NCI-H146 (cell line): Measurements from ENCODE around the gene ARHGAP31.
A peak's percentile ranks its signal among the peaks of the same experiment; 100 is the strongest.
"Not testable (repeated sequence)": the region's sequence is repeated elsewhere in the genome, so short reads cannot be mapped to it uniquely, and the experiment has no call there.

ENCODE experiments used
- DNase-seq: peaks from one replicate; lab custom pipeline; 2025; lab: John Stamatoyannopoulos, UW

Gene ARHGAP31

DNA sequence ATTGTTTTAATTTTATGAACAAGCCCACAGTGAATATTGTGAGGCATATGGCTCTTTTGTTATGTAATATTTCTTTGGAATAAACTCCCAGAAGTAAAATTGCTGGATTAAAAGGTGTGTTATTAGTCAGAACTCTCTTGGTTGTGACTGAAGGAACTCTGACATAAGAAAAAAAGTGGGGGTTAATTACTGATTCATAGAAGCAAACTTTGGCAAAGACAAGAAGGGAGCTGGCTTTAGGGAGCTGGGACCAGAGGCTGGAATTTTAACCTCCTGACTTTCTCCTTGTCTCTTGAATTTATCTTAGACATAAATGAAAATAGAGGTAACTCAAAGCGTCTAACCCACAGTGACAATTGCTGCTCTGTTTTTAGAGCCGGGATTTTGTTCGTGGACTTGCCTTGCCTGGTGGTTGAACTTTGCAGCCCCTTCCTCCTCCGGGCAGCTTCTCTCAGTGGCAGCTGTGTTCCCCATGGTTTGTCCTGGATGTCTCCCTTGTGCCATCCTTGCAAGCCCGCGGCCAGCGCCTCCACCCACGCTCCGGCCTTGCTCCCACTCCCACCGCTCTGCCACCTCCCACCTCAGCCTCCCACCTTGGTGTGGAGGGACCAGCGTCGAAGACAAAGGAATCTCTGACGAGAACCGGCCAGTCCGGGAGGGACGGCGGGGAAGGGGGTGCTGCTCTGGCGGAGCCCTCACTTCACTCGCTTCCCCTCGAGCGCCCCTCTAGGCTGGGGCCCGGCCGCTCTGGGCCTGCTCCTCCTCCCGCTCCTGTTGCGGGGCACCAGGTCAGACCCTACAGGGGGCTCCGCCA, 28.0 kb downstream of the ARHGAP31 start:
- peak; percentile 71 for DNase-seq

DNA sequence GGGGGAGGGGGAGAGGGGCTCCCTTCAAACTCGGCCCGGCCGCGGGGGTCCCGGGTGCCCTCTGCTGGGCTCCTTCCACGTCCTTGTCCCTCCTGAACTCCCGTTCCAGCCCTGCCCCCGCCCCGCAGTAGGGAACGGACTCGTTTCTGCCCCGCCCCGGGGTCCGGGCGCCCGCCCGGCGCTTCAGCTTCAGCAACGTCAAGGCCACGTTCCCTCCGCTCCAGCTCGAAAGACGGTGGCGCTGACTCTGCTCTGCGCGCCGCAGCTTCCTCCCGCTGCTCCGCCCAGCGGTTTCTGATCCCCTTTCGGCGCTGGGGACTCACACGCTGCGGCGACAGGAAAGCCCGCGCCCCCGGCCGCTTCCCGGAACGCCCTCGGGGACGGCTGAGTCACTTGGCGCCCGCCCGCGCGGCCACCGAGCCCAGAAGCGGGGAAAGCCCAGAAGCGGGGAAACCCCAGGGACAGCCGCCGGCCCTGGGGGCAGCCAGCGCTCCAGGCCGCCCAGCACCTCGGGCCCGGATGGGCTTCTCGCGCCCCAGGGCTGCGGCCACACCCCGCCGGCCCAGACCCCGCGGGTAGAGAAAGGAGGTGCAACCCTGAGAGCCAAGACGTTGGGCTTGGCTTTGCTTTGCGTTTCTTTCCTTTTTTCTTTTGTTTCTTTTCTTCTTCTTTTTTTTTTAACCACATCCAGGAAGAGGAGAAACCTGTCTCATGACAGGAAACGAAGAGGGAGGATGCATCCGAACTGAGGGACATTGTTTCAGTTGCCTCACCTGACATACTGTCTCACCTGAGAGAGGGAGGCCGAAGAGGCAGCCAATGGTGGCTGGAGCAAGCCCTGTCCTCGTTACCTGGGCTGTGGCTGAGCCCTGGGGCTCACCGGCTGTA, 28.9 kb downstream of the ARHGAP31 start:
- DNase-seq = peak; percentile 90

- no peak for DNase-seq
Measured at GRCh38 chr3:119323723-119324085, 29.5 kb downstream of the ARHGAP31 start.

DNA sequence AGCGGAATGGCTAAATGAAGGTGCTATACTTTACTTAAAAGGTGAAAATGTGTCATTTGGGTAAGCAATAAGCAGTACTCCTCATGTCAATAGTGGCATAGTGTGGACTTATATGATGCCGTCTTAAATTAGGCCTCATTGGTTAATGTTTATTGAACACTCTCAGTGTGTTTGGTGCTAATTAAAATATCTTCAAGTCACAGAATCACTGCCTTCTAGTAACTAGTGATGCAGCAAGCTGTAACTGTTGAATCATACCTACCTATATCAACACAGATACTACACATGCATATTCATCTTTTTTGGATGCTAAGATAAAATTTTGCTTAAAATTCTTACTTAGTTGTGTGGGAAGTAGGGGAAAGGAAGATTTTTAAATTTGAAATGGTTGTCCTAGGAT, 30.7 kb downstream of the ARHGAP31 start:
- no peak for DNase-seq

- DNase-seq = no peak
Measured at GRCh38 chr3:119326976-119327375, 32.8 kb downstream of the ARHGAP31 start.

DNA sequence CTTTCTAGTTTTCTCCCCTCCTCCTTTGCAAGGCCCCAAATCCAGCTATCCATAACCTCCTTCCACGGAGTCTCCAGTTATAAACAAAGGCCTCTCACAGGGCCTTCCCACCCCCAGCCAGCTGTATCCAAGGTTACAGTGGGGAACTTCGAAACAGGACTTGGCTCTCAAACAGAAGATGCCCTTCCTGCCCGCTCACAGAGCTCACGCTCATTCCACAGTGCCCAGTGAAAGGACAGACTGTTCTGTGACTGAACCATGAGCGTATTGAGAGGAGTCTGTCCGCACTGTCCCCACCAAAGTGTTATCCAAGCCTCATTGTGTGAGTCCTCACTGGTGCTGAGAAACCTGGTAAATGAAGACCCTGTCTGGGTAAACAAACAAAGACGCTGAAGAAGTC, 35.4 kb downstream of the ARHGAP31 start:
- DNase-seq = no peak

DNA sequence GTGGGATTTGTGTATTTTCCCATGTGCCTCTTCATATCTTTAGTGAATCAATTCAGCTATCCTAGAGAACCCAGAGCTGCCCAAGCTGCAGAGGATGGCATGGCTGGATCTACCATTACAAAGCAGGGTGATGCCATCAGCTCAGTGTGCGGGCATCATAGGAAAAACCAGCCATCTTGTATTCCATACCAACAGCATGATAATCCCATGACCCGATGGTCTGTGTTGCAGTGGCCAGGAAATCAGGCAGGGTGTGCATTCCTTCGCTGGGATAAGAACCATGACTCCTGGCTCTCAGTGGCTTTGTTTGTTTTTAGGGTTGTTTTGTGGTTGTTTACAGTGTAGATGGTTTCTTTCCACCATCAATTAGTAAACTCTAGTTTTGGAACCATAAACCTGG, 36.0 kb downstream of the ARHGAP31 start:
- DNase-seq = no peak

- no peak for DNase-seq
Measured at GRCh38 chr3:119330858-119331257, 36.7 kb downstream of the ARHGAP31 start.

DNA sequence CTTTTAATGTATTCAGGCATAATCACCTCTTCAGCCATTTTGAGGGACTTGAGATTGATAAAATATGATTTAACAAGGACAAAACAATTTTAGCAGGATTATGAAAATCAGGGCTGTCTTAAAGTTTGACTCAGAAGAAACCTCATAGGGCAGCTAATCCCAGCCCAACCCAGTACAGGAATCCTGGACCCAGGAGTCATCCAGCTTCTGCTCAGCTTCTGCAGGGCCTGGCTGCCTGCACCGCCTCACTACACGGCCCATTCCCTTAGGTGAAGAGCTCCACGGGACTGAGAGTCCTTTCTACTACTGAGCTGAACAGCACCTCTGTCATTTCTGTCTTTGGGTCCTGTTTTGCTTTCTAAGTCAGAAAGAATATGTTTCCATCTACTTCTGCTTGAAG, 37.5 kb downstream of the ARHGAP31 start:
- no peak for DNase-seq

DNA sequence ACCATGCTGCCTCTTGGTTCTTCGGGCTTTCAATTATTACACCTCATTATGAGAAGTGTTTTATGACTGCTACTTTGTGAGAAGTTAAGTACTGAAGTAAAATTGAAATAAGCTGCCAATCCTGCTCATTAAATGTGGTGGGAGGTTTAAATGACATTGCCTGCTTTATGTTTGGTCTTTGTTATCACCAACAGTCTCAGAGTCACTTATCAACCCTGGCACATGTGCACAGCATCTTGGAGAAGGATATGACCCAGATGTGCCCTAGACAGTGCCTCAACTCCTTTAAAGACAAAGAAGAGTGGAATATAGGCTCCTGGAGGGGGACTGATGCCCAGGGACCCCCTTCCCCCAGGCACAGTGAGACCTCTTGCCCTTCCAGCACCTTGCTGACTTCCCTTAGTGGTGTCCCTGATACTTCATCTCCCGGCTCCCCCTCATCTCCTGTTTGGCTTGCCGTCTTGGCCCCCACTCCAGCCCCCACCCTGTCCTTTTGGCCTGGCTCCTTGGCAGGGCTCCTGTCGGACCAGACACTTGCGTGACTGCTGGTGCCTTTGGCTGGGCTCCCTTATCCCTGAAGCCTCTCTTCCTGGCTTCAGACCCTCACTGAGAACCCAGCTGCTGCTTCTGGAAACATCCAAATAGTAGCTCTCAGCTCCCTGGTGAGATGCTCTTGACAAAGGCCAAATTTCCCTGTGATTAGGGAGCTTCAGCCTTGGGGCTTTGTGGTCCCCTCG, 39.8 kb downstream of the ARHGAP31 start:
- no peak for DNase-seq

GRCh38 chr3:119336823-119337222, 42.6 kb downstream of the ARHGAP31 start:
- no peak for DNase-seq

DNA sequence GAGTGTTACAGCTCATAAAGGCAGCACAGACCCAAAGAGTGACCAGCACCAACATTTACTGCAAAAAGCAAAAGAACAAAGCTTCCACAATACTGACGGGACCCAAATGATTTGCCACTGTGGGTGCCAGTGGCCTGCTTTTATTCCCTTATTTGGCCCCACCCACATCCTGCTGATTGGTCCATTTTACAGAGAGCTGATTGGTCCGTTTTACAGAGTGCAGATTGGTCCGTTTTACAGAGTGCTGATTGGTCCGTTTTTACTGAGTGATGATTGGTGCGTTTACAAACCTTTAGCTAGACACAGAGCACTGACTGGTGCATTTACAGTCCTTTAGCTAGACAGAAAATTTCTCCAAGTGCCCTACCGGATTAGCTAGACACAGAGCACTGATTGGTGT, 43.2 kb downstream of the ARHGAP31 start:
- not testable (repeated sequence) for DNase-seq

DNA sequence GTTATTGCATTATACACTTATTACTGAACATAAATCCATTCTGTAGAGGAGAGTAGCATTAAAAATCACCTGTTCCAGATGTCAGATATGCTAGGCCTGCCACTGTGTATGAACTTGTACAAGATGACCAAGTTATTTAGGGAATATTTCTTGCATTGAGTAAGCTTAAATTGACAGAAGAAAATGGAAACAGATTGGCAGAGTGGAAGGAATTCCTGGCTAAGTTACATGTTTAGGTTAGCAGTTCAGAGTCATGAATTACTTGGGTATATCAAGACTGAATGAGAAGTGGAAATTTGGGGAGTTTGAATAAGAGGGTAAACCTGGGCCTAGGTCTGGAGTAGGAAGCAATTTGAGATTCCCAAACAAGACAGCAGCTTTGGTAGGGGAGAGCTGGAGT, 44.6 kb downstream of the ARHGAP31 start:
- DNase-seq = no peak

GRCh38 chr3:119340014-119340413, 45.8 kb downstream of the ARHGAP31 start:
- DNase-seq = no peak

DNA sequence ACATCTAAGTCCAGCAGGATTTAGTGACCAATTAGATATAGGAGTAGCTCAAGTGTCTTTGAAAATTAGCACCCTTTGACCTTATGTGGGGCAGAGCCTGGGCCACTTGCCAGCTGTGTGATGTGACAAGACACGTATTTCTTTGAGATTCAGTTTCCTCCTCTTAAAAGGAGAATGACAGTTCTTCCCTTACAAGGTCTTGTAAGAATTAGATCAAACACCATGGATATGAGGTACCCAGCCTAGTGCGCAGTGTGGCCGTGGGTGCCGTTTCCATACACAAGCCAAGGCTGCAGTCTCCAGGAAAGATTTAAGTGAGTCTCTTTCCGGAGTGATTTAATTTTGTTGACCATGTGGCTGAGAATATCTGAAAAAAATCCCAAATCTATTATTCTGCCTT, 46.3 kb downstream of the ARHGAP31 start:
- DNase-seq = no peak

- DNase-seq = no peak
Measured at GRCh38 chr3:119342176-119342575, 48.0 kb downstream of the ARHGAP31 start.

GRCh38 chr3:119343719-119344118, 49.5 kb downstream of the ARHGAP31 start:
- no peak for DNase-seq

- DNase-seq = no peak
Measured at GRCh38 chr3:119346076-119346496, 51.9 kb downstream of the ARHGAP31 start.

GRCh38 chr3:119347036-119347435, 52.9 kb downstream of the ARHGAP31 start:
- no peak for DNase-seq

DNA sequence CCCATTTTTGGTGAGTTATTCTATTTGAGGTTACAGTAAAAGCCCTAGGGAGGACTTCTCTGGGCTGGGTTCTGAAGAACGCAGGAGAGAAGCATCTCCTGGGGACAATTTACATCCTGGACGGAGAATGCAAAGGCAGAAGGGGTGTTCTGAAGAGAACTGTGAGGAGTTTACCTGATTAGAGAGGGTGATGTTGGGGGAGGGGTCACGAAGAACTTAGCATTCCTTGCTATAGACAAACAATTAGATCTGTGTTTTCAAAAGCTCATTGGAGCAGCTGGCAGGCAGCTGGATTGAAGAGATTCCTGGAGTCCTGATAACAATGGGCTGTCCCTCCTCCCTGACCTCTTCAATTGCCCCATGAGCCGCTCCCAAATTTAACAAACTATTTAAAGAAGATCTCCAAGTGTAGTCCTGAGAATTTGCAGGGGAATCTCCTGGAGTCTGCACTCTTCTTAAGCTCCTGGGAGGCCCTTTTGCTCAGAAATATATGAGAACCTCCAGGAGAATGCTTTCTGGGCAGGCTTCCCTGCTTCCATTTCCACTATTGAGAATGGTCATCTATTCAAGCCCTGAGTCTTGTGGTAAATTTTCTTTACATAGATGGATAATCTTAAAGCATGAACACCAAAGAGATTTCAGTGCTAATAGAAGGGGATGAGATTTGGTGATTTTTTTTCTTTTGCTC, 55.3 kb downstream of the ARHGAP31 start:
- DNase-seq = no peak

GRCh38 chr3:119350114-119350513, 55.9 kb downstream of the ARHGAP31 start:
- no peak for DNase-seq

- no peak for DNase-seq
Measured at GRCh38 chr3:119351581-119351980, 57.4 kb downstream of the ARHGAP31 start.
